ENCODE data around the gene AP1G1.
"Not testable (repeated sequence)": the region's sequence is repeated elsewhere in the genome, so short reads cannot be mapped to it uniquely, and the experiment has no call there.

- not testable (repeated sequence) for TF ChIP-seq POLR2A (IDR thresholded peaks at IDR 0.05)
- TF ChIP-seq, protein P1, sequence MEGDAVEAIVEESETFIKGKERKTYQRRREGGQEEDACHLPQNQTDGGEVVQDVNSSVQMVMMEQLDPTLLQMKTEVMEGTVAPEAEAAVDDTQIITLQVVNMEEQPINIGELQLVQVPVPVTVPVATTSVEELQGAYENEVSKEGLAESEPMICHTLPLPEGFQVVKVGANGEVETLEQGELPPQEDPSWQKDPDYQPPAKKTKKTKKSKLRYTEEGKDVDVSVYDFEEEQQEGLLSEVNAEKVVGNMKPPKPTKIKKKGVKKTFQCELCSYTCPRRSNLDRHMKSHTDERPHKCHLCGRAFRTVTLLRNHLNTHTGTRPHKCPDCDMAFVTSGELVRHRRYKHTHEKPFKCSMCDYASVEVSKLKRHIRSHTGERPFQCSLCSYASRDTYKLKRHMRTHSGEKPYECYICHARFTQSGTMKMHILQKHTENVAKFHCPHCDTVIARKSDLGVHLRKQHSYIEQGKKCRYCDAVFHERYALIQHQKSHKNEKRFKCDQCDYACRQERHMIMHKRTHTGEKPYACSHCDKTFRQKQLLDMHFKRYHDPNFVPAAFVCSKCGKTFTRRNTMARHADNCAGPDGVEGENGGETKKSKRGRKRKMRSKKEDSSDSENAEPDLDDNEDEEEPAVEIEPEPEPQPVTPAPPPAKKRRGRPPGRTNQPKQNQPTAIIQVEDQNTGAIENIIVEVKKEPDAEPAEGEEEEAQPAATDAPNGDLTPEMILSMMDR (IDR thresholded peaks at IDR 0.05): not testable (repeated sequence)
These were observed 1.5 kb upstream of the AP1G1 start for GRCh38 chr16:71810155-71810530.

Data from thyroid gland (tissue), 4 donors.